MCF 10A (cell line): Measurements from ENCODE around the gene PITX1. TPM values are rescaled to one million over a fixed set of nuclear protein-coding genes. Genes with fewer than 3 reads are reported as not detected.

Experiments
- BruUV-seq: library from RNA; stranded (reverse); fragments of 400-500 nt; replicated peaks from 2 replicates; lab custom pipeline; 2021; lab: Mats Ljungman, UMichigan
- CTCF ChIA-PET: fragments of 300-600 bp; sonication (Branson Sonifier 250); formaldehyde crosslinking; extraction: SDS; loops from one replicate; lab custom pipeline; 2021; ENCODE audit warnings: antibody characterized with exemption, inconsistent platforms; lab: Yijun Ruan, JAX
- POLR2A ChIA-PET: fragments of 300-600, 350-650 bp; sonication (Branson Sonifier 250); formaldehyde crosslinking; extraction: SDS; loops from one replicate; lab custom pipeline; 2020; ENCODE audit warnings: antibody characterized with exemption, inconsistent platforms; lab: Yijun Ruan, JAX
- DNase-seq: peaks from one replicate; pipeline ENCODE4 v3.0.0-alpha.2; 2018; ENCODE audit not compliant: unreplicated experiment
- H3K27ac Mint-ChIP-seq: one replicate; pipeline ENCODE4 v1.8.0; 2022; ENCODE audit warnings: mild to moderate bottlenecking, low read depth, mixed read lengths; ENCODE audit not compliant: unreplicated experiment
- H3K27me3 Mint-ChIP-seq: one replicate; pipeline ENCODE4 v1.8.0; 2022; ENCODE audit warnings: mixed read lengths; ENCODE audit not compliant: insufficient read depth, unreplicated experiment
- H3K36me3 Mint-ChIP-seq: one replicate; pipeline ENCODE4 v1.8.0; 2022; ENCODE audit warnings: mild to moderate bottlenecking, moderate library complexity, mixed read lengths; ENCODE audit not compliant: insufficient read depth, unreplicated experiment
- H3K4me1 Mint-ChIP-seq: one replicate; pipeline ENCODE4 v1.8.0; 2022; ENCODE audit warnings: mixed read lengths; ENCODE audit not compliant: insufficient read depth, unreplicated experiment
- H3K4me3 Mint-ChIP-seq: one replicate; pipeline ENCODE4 v1.8.0; 2022; ENCODE audit warnings: mild to moderate bottlenecking, moderate library complexity, mixed read lengths; ENCODE audit not compliant: unreplicated experiment
- H3K9me3 Mint-ChIP-seq: one replicate; pipeline ENCODE4 v1.8.0; 2022; ENCODE audit warnings: mixed read lengths; ENCODE audit not compliant: unreplicated experiment
- CTCF ChIP-seq: fragments of 200-600 bp; IDR thresholded peaks from one replicate; pipeline ENCODE4 v1.8.0; 2022; ENCODE audit warnings: antibody characterized with exemption, mild to moderate bottlenecking; ENCODE audit not compliant: unreplicated experiment
- intact Hi-C: fragments of 100-400 bp; cut with micrococcal nuclease; formaldehyde crosslinking; loops from 2 replicates; pipeline ENCODE4 v1.14.1; 2022
- total RNA-seq: library from RNA; stranded (reverse); gene quantifications from 2 replicates; pipeline ENCODE4 v1.2.3, GENCODE V29; 2022

PITX1 gene
- total RNA-seq, 1 experiment from 2014 or later = 42.9 TPM

GRCh38 chr5:135030123-135030955 lies 3.7 kb downstream of the PITX1 start:
- DNase-seq = no peak
- ChIA-PET POLR2A (interaction anchor here (0.8 kb wide), 1 partner anchor 110 kb away, joined by 3 read pairs; no protein-coding TSS in a partner anchor), CTCF (interaction anchor here (0.5 to 1.5 kb wide), 4 partner anchors 8 to 303 kb away, joined by 3 read pairs; no protein-coding TSS in a partner anchor)
- peak overlapping the region; percentile 3 for H3K27ac Mint-ChIP-seq
- H3K4me1 Mint-ChIP-seq = peaks cover 17% of the 10 kb centered on the region
- intact Hi-C loops = loop anchor here (5.0 kb wide), 2 partner anchors 177 to 302 kb away; no protein-coding TSS in a partner anchor
- TF ChIP-seq CTCF = no peak
- H3K4me3 Mint-ChIP-seq = no peak overlapping the region
- BruUV-seq = no TSS peak
- no peaks in the 10 kb centered on the region for H3K27me3 Mint-ChIP-seq
- H3K9me3 Mint-ChIP-seq = peaks cover 8% of the 10 kb centered on the region
- H3K36me3 Mint-ChIP-seq = peaks cover 26% of the 10 kb centered on the region

GRCh38 chr5:135029477-135030122 lies 4.4 kb downstream of the PITX1 start:
- POLR2A ChIA-PET = interaction anchor here (0.8 kb wide), 1 partner anchor 110 kb away, joined by 3 read pairs; no protein-coding TSS in a partner anchor
- CTCF ChIA-PET = interaction anchor here (0.5 to 1.0 kb wide), 4 partner anchors 21 to 187 kb away, joined by 3 to 5 read pairs (median 3); no protein-coding TSS in a partner anchor
- H3K4me3 Mint-ChIP-seq = no peak overlapping the region
- no peaks in the 10 kb centered on the region for H3K27me3 Mint-ChIP-seq
- peaks cover 8% of the 10 kb centered on the region for H3K9me3 Mint-ChIP-seq
- no TSS peak for BruUV-seq
- H3K36me3 Mint-ChIP-seq = peaks cover 26% of the 10 kb centered on the region
- H3K27ac Mint-ChIP-seq = no peak overlapping the region
- no peak for DNase-seq
- peaks cover 17% of the 10 kb centered on the region for H3K4me1 Mint-ChIP-seq
- intact Hi-C loops = loop anchor here (5.0 kb wide), 2 partner anchors 178 to 303 kb away; no protein-coding TSS in a partner anchor
- TF ChIP-seq CTCF = no peak

- Mint-ChIP-seq H3K27me3 (no peaks in the 10 kb centered on the region), H3K4me1 (peaks cover 16% of the 10 kb centered on the region), H3K36me3 (peaks cover 26% of the 10 kb centered on the region), H3K27ac (no peak overlapping the region), H3K9me3 (peaks cover 8% of the 10 kb centered on the region), H3K4me3 (no peak overlapping the region)
- BruUV-seq = no TSS peak
- intact Hi-C loops = no loop called here
- ChIA-PET CTCF (interaction anchor here (0.6 to 1.0 kb wide), 4 partner anchors 125 to 214 kb away, joined by 3 to 5 read pairs (median 3); no protein-coding TSS in a partner anchor), POLR2A (no interaction called here)
- no peak for DNase-seq
- TF ChIP-seq CTCF = no peak
Measured at GRCh38 chr5:135028791-135029476, 5.1 kb downstream of the PITX1 start.
